GM13977 (cell line): ENCODE data around the gene QPRT.
A peak's percentile ranks its signal among the peaks of the same experiment; 100 is the strongest.

ENCODE experiments used
- DNase-seq: peaks from one replicate; pipeline ENCODE4 v3.0.0; 2012; ENCODE audit warnings: low spot score
- in situ Hi-C: fragments of 300-500 bp; cut with MboI; formaldehyde crosslinking; loops from one replicate; pipeline ENCODE4 v1.12.0; 2022; ENCODE audit warnings: low sequenced_read_pairs, low pct_unique_long_range_greater_than_20kb, mixed read lengths, inconsistent platforms; ENCODE audit not compliant: unreplicated experiment
- TF ChIP-seq, protein P1 (sequence below): IDR thresholded peaks from 2 replicates; pipeline ENCODE4 v1.5.1; 2012; ENCODE audit warnings: mild to moderate bottlenecking, control low read depth; ENCODE audit not compliant: insufficient read depth; ENCODE audit errors: extremely low read depth, missing control alignments

QPRT gene

DNA sequence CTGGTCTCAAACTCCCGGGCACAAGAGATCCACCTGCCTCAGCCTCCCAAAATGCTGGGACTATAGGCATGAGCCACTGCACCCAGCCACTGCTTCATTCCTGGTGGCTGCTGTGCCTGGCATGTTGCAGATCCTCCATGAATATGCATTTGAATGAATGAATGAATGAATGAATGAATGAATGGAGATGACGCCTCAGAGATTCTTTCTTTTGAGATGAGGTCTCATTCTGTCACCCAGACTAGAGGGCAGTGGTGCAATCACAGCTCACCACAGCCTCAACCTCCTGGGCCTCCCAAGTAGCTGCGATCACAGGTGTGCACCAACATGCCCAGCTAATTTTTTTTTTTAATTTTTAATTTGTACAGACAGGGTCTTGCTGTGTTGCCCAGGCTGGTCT is 10.7 kb upstream of the QPRT start:
- DNase-seq = no peak
- TF ChIP-seq, protein P1, sequence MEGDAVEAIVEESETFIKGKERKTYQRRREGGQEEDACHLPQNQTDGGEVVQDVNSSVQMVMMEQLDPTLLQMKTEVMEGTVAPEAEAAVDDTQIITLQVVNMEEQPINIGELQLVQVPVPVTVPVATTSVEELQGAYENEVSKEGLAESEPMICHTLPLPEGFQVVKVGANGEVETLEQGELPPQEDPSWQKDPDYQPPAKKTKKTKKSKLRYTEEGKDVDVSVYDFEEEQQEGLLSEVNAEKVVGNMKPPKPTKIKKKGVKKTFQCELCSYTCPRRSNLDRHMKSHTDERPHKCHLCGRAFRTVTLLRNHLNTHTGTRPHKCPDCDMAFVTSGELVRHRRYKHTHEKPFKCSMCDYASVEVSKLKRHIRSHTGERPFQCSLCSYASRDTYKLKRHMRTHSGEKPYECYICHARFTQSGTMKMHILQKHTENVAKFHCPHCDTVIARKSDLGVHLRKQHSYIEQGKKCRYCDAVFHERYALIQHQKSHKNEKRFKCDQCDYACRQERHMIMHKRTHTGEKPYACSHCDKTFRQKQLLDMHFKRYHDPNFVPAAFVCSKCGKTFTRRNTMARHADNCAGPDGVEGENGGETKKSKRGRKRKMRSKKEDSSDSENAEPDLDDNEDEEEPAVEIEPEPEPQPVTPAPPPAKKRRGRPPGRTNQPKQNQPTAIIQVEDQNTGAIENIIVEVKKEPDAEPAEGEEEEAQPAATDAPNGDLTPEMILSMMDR = no peak
- in situ Hi-C loops = no loop called here

DNA sequence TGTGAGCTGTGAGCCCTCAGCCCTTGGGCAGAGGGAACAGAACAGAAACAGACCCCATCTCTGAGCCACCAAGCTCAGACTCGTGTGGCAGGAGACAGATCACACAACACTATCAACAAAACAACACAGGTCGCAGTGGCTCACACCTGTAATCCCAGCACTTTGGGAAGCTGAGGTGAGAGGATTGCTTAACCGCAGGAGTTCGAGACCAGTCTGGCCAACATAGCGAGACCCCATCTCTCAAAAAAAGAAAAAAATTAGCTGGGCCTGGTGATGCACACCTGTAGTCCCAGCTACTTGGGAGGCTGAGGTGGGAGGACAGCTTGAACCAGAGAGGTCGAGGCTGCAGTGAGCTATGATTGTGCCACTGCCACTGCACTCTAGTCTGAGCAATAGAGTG is 5.5 kb upstream of the QPRT start:
- TF ChIP-seq, protein P1 = no peak
- no peak for DNase-seq
- in situ Hi-C loops = no loop called here

DNA sequence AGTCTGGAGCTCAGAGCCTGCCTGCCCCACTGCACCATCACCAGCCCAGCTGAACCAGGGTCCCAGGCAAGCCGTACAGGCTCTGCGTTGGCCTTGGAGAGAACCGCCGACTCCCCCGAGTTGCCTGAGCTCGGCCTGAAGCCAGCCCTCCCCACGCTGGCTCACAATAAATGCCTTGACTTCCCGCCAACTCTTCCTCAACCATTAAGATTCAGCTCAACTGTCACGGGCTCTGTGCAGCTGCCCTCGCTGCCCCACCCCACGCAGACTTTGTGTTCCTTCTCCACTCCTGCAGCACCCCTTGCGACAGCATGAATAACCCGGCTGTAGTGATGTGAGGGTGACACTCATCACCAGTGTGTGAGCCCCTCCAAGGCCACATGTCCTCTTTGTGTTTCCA is 4.8 kb upstream of the QPRT start:
- in situ Hi-C loops = no loop called here
- TF ChIP-seq, protein P1 = no peak
- no peak for DNase-seq

DNA sequence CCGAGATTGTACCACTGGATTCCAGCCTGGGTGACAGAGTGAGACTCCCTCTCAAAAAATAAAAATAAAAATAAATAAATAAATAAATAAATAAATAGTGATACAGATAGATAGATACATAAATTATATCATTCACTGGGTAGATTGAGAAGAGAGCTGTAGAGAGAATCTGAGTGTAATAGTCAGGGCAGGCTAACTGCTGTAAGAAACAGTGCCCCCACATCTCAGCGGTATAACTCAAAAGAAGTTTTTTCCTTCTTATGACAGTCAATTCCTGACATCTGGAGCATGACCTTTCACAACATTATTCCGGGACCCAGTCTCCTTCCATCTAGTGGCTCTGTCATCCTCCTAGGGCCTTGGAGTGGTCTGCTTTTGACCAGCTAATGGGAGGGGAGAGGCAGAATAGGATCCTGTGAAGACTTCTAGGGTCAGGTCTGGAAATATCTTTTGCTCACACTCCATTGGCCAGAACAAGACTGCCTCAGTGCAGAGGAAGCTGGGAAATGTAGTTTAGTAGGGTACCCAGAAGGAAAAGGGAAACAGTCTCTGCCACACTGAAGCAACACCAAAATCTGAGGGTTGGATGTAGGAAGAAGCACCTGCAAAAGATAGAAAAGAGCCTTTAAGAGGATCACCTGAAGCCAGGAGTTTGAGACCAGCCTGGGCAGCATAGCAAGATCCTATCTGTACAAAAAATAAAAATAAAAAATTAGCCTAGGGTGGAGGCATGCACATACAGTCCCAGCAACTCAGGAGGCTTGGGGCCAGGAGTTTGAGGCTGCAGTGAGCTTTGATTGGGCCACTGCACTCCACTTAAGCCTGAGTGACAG is 3.0 kb upstream of the QPRT start:
- DNase-seq = peak; percentile 45
- TF ChIP-seq, protein P1 = no peak
- in situ Hi-C loops = no loop called here

DNA sequence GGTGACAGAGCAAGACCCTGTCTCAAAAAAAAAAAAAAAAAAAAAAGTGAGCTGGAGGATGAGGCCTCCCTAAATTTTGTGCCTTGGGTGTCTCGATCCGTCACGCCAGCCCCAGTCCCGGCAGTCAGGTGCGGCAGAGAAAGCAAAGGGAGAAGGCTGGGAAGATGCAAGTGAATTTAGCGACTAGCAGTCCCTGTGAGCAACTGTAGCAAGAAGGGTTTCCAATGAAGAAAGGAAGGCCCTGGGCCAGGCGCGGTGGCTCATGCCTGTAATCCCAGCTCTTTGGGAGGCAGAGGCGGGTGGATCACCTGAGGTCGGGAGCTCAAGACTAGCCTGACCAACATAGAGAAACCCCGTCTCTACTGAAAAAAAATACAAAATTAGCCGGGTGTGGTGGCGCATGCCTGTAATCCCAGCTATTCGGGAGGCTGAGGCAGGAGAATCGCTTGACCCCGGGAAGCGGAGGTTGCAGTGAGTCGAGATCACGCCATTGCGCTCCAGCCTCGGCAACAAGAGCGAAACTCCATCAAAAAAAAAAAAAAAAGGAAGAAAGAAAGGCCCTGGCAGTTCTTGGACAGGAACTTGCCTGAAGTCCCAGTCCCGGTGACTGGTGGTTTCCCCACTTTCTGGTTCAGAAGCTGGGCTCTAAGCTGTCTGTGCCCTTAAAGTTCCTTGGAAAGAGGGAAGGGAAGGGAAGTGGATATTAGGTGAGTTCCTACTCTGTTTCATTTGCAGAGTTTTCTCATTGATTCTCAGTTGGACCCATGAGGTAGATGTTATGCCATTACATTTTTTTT is 1.8 kb upstream of the QPRT start:
- TF ChIP-seq, protein P1 = no peak
- in situ Hi-C loops = no loop called here
- DNase-seq = peak; percentile 11

DNA sequence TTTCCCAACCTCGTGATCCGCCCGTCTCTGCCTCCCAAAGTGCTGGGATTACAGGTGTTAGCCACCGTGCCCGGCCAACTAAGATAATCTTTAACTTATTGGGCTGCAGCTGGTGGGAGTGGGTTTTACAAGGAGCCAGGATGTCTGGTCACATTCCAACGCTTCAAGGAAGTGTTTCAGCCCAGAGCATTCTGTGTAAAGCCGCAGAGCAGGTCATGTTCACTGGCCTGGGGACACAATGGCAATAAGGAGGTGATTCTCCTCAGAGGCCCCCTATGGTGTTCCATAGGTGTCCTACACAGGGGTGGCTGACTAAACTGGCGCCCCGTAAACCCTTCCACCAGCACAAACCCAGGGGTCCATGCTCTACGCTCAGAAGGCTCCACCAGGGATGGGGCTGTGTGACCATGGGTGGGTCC is 1.2 kb downstream of the QPRT start:
- TF ChIP-seq, protein P1 = no peak
- in situ Hi-C loops = loop anchor here (10.0 kb wide), 1 partner anchor 345 kb away; the partner anchor contains the start of gene C16orf92
- peak; percentile 12 for DNase-seq
